Body of pancreas (tissue), 4 donors: ENCODE results near the gene PCMT1.

ENCODE experiments used
- CTCF ChIP-seq, 7 experiments: fragments of 450-650 bp in 4 of 7; fragments of 200-600 bp in 3 of 7; sonication (generic) in 3 of 7; IDR thresholded peaks; one replicate each; pipeline ENCODE4 v1.5.1; 2016 to 2019; ENCODE audit warnings: antibody characterized with exemption in 7 of 7
- POLR2A ChIP-seq, 3 donors: fragments of 450-650 bp; IDR thresholded peaks; one replicate each; pipeline ENCODE4 v1.6.1; 2016; ENCODE audit warnings: antibody characterized with exemption in 3 of 3, mild to moderate bottlenecking in 2 of 3

- TF ChIP-seq CTCF (IDR thresholded peaks at IDR 0.05) (no peak), POLR2A (IDR thresholded peaks at IDR 0.05) (no peak)
Observed at GRCh38 chr6:149771925-149772324, 22.4 kb downstream of the PCMT1 start.
